ENCODE data around the gene CYP26C1.

The CYP26C1 gene

GRCh38 chr10:93080350-93081046 is 19.9 kb downstream of the CYP26C1 start:
- TF ChIP-seq CTCF (conservative IDR thresholded peaks at IDR 0.05; ENCODE audit: low read depth, low read length), result peak; percentile 84
- no peak for DNase-seq (ENCODE audit: low read depth)
- no peak overlapping the region for H3K4me3 ChIP-seq (ENCODE audit: low read length)

- no peak for DNase-seq (ENCODE audit: low read depth)
- TF ChIP-seq CTCF (conservative IDR thresholded peaks at IDR 0.05; ENCODE audit: low read depth, low read length), result no peak
- no peak overlapping the region for H3K4me3 ChIP-seq (ENCODE audit: low read length)
Observed at GRCh38 chr10:93081318-93081717, 20.7 kb downstream of the CYP26C1 start.

- H3K4me3 ChIP-seq (ENCODE audit: low read length), result no peak overlapping the region
- DNase-seq (ENCODE audit: low read depth), result no peak
- TF ChIP-seq CTCF (conservative IDR thresholded peaks at IDR 0.05; ENCODE audit: low read depth, low read length), result no peak
Observed at GRCh38 chr10:93081834-93082233, 21.2 kb downstream of the CYP26C1 start.

- DNase-seq (ENCODE audit: low read depth), result no peak
- no peak for TF ChIP-seq CTCF (conservative IDR thresholded peaks at IDR 0.05; ENCODE audit: low read depth, low read length)
- H3K4me3 ChIP-seq (ENCODE audit: low read length), result no peak overlapping the region
Observed at GRCh38 chr10:93083743-93084539, 23.3 kb downstream of the CYP26C1 start.

- no peak for DNase-seq (ENCODE audit: low read depth)
- TF ChIP-seq CTCF (conservative IDR thresholded peaks at IDR 0.05; ENCODE audit: low read depth, low read length), result no peak
- no peak overlapping the region for H3K4me3 ChIP-seq (ENCODE audit: low read length)
Observed at GRCh38 chr10:93085272-93085859, 24.8 kb downstream of the CYP26C1 start.

- no peak for DNase-seq (ENCODE audit: low read depth)
- no peak for TF ChIP-seq CTCF (conservative IDR thresholded peaks at IDR 0.05; ENCODE audit: low read depth, low read length)
- no peak overlapping the region for H3K4me3 ChIP-seq (ENCODE audit: low read length)
Observed at GRCh38 chr10:93086289-93086688, 25.7 kb downstream of the CYP26C1 start.

Measured in retinal pigment epithelial cell (primary cell).